ENCODE measurements around the gene LARGE1. TPM values are rescaled to one million over a fixed set of nuclear protein-coding genes. Genes with fewer than 3 reads are reported as not detected.

Gene LARGE1
- total RNA-seq, 1 donor, result 22.8 TPM

DNA sequence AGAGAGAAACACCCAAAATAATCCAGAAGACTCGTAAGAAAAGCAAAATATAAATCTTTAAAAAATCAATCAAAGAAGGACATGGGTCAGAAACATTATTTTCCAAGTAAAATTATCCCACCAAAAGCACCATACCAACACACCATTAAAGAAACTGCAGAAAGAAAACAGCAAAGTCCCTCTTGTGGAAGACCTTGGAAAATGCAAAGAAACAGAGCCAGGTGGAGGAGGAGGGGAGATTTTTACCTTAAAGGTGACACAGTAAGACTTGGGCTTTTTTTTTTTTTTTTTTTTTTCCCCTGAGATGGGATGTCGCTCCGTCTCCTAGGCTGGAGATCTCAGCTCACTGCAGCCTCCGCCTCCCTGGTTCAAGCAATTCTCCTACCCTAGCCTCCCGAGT, 123.8 kb downstream of the LARGE1 start:
- Histone ChIP-seq H3K4me3 (ENCODE audit: insufficient read depth, low read length) (no peak overlapping the region), H3K79me2 (ENCODE audit: insufficient read depth, low read length) (no peaks in the 10 kb centered on the region), H3K4me1 (ENCODE audit: insufficient read depth, low read length) (no peaks in the 10 kb centered on the region), H4K20me1 (ENCODE audit: insufficient read depth, low read length) (no peaks in the 10 kb centered on the region), H3K27ac (ENCODE audit: low read depth, low read length) (no peak overlapping the region), H2AFZ (ENCODE audit: low read length) (no peak overlapping the region), H3K4me2 (ENCODE audit: insufficient read depth, low read length) (no peak overlapping the region), H3K36me3 (ENCODE audit: insufficient read depth, low read length) (no peaks in the 10 kb centered on the region), H3K9me3 (ENCODE audit: low read depth, low read length) (no peaks in the 10 kb centered on the region), H3K27me3 (ENCODE audit: insufficient read depth, low read length) (no peaks in the 10 kb centered on the region)
- DNase-seq (ENCODE audit: insufficient read length, low spot score, missing footprints), result no peak
- TF ChIP-seq CTCF (IDR thresholded peaks at IDR 0.05; ENCODE audit: extremely low read depth, low read depth, low read length), result no peak

DNA sequence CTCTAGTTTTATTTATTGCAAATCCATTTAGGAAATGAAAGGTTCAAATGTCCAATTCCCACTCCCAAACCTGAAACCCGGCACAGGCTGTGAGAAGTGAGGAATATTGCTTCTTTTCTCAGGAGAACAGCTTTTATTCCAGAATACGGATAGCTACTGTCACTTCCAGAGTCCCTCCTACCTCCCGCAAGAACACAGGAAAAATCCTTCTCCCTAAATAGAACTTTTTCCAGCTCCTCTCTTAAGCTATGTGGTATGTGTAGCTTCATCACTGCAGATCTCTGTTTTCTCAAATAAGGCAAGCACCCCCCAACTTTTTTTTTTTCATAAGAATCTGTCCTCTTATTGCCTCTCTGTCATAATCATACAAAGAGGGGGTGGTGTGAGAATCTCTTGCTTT, 126.8 kb downstream of the LARGE1 start:
- Histone ChIP-seq H3K27ac (ENCODE audit: low read depth, low read length) (no peak overlapping the region), H3K4me2 (ENCODE audit: insufficient read depth, low read length) (peak overlapping the region; percentile 16), H3K36me3 (ENCODE audit: insufficient read depth, low read length) (no peaks in the 10 kb centered on the region), H3K27me3 (ENCODE audit: insufficient read depth, low read length) (no peaks in the 10 kb centered on the region), H4K20me1 (ENCODE audit: insufficient read depth, low read length) (no peaks in the 10 kb centered on the region), H2AFZ (ENCODE audit: low read length) (no peak overlapping the region), H3K79me2 (ENCODE audit: insufficient read depth, low read length) (no peaks in the 10 kb centered on the region), H3K9me3 (ENCODE audit: low read depth, low read length) (no peaks in the 10 kb centered on the region), H3K4me3 (ENCODE audit: insufficient read depth, low read length) (no peak overlapping the region), H3K4me1 (ENCODE audit: insufficient read depth, low read length) (no peaks in the 10 kb centered on the region)
- no peak for TF ChIP-seq CTCF (IDR thresholded peaks at IDR 0.05; ENCODE audit: extremely low read depth, low read depth, low read length)
- no peak for DNase-seq (ENCODE audit: insufficient read length, low spot score, missing footprints)

DNA sequence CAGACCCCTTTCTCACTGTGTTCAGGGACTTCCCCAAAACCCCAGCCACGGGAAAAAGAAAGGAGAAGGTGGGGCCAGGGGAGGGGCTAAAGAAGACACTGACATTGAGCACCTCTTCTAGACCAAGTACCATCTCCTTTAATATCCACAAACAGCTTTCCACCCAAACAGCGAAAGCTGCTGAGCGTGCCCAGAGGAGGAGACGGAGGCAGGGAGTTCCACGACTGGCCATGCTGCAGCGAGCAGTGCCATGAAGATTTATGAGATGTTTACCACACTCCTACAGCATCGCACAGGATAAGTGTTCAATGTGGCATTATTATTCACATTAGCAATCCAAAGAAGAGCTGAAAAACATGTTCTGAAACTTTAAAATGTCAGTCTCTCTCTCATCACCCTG, 127.4 kb downstream of the LARGE1 start:
- DNase-seq (ENCODE audit: insufficient read length, low spot score, missing footprints), result no peak
- Histone ChIP-seq H3K27me3 (ENCODE audit: insufficient read depth, low read length) (no peaks in the 10 kb centered on the region), H3K9me3 (ENCODE audit: low read depth, low read length) (peaks cover 2% of the 10 kb centered on the region), H3K27ac (ENCODE audit: low read depth, low read length) (no peak overlapping the region), H2AFZ (ENCODE audit: low read length) (peak overlapping the region; percentile 34), H3K36me3 (ENCODE audit: insufficient read depth, low read length) (no peaks in the 10 kb centered on the region), H3K4me3 (ENCODE audit: insufficient read depth, low read length) (no peak overlapping the region), H3K4me1 (ENCODE audit: insufficient read depth, low read length) (no peaks in the 10 kb centered on the region), H3K4me2 (ENCODE audit: insufficient read depth, low read length) (peak overlapping the region; percentile 16), H4K20me1 (ENCODE audit: insufficient read depth, low read length) (no peaks in the 10 kb centered on the region), H3K79me2 (ENCODE audit: insufficient read depth, low read length) (no peaks in the 10 kb centered on the region)
- TF ChIP-seq CTCF (IDR thresholded peaks at IDR 0.05; ENCODE audit: extremely low read depth, low read depth, low read length), result no peak

GRCh38 chr22:33789690-33790253, 130.5 kb downstream of the LARGE1 start:
- no peaks in the 10 kb centered on the region for H3K79me2 ChIP-seq (ENCODE audit: insufficient read depth, low read length)
- H3K4me3 ChIP-seq (ENCODE audit: insufficient read depth, low read length), result no peak overlapping the region
- no peak overlapping the region for H2AFZ ChIP-seq (ENCODE audit: low read length)
- DNase-seq (ENCODE audit: insufficient read length, low spot score, missing footprints), result no peak
- no peaks in the 10 kb centered on the region for H4K20me1 ChIP-seq (ENCODE audit: insufficient read depth, low read length)
- H3K36me3 ChIP-seq (ENCODE audit: insufficient read depth, low read length), result no peaks in the 10 kb centered on the region
- no peak overlapping the region for H3K27ac ChIP-seq (ENCODE audit: low read depth, low read length)
- no peaks in the 10 kb centered on the region for H3K27me3 ChIP-seq (ENCODE audit: insufficient read depth, low read length)
- TF ChIP-seq CTCF (IDR thresholded peaks at IDR 0.05; ENCODE audit: extremely low read depth, low read depth, low read length), result no peak
- no peak overlapping the region for H3K4me2 ChIP-seq (ENCODE audit: insufficient read depth, low read length)
- H3K9me3 ChIP-seq (ENCODE audit: low read depth, low read length), result peaks cover 2% of the 10 kb centered on the region
- H3K4me1 ChIP-seq (ENCODE audit: insufficient read depth, low read length), result peaks cover 3% of the 10 kb centered on the region

Data from osteoblast (primary cell).